Smooth muscle cell (in vitro differentiated cells): ENCODE results near the gene PLEKHN1. TPM values are rescaled to one million over a fixed set of nuclear protein-coding genes. Genes with fewer than 3 reads are reported as not detected.
"Not testable (repeated sequence)": the region's sequence is repeated elsewhere in the genome, so short reads cannot be mapped to it uniquely, and the experiment has no call there.

Experiments
- DNase-seq: peaks from one replicate; lab custom pipeline; 2025; ENCODE audit not compliant: unreplicated experiment; lab: John Stamatoyannopoulos, UW
- H2AFZ ChIP-seq: fragments of 200-600 bp; sonication (generic); 2 replicates; pipeline ENCODE4 v1.6.0; 2016; ENCODE audit warnings: antibody characterized with exemption, low read depth, mild to moderate bottlenecking
- H3F3A ChIP-seq: fragments of 200-600 bp; sonication (generic); 2 replicates; pipeline ENCODE4 v1.6.0; 2017; ENCODE audit warnings: antibody characterized with exemption, low read depth
- H3K27ac ChIP-seq: fragments of 200-600 bp; sonication (generic); 2 replicates; pipeline ENCODE4 v1.5.1; 2016; ENCODE audit warnings: low read depth, mild to moderate bottlenecking
- H3K27me3 ChIP-seq: fragments of 200-600 bp; sonication (generic); 2 replicates; pipeline ENCODE4 v1.6.1; 2016; ENCODE audit warnings: low read depth, mild to moderate bottlenecking
- H3K36me3 ChIP-seq: fragments of 200-600 bp; sonication (generic); 2 replicates; pipeline ENCODE4 v1.5.1; 2016; ENCODE audit warnings: low read depth
- H3K4me1 ChIP-seq: fragments of 200-600 bp; sonication (generic); 2 replicates; pipeline ENCODE4 v1.5.1; 2016; ENCODE audit warnings: low read depth
- H3K4me2 ChIP-seq: fragments of 200-600 bp; sonication (generic); 2 replicates; pipeline ENCODE4 v1.6.0; 2016; ENCODE audit warnings: mild to moderate bottlenecking
- H3K4me3 ChIP-seq: fragments of 200-600 bp; sonication (generic); 2 replicates; pipeline ENCODE4 v1.5.1; 2016; ENCODE audit warnings: mild to moderate bottlenecking
- H3K79me2 ChIP-seq: fragments of 200-600 bp; sonication (generic); 2 replicates; pipeline ENCODE4 v1.6.0; 2016; ENCODE audit warnings: low read depth, mild to moderate bottlenecking
- H3K9ac ChIP-seq: fragments of 200-600 bp; sonication (generic); 2 replicates; pipeline ENCODE4 v1.6.0; 2016; ENCODE audit warnings: low read depth
- H3K9me3 ChIP-seq: fragments of 200-600 bp; sonication (generic); replicated peaks from 2 replicates; pipeline ENCODE4 v1.5.1; 2016; ENCODE audit warnings: low read depth
- H4K20me1 ChIP-seq: fragments of 200-600 bp; sonication (generic); 2 replicates; pipeline ENCODE4 v1.6.0; 2016; ENCODE audit warnings: low read depth
- CTCF ChIP-seq: fragments of 200-600 bp; sonication (generic); IDR thresholded peaks from 2 replicates; pipeline ENCODE4 v1.5.1; 2017; ENCODE audit warnings: borderline replicate concordance, mild to moderate bottlenecking, antibody characterized with exemption; ENCODE audit not compliant: insufficient read depth, poor library complexity, severe bottlenecking
- WGBS: methylation state at CpG from one replicate; pipeline ENCODE4 v1.1.7; 2016; ENCODE audit warnings: low lambda C conversion rate; 5-methylcytosine and 5-hydroxymethylcytosine counted together
- polyA plus RNA-seq: library from polyadenylated mRNA; unstranded; fragments of >200 nt; fragmentation: Nextera tagmentation; extraction: Ambion mirVana; gene quantifications from 2 replicates; pipeline ENCODE4 v1.2.1, GENCODE V29; 2016
- total RNA-seq: library from RNA; depleted of rRNA; stranded (reverse); fragments of >200 nt; gene quantifications from 2 replicates; pipeline ENCODE4 v1.2.3, GENCODE V29; 2014

Gene PLEKHN1
- total and polyA plus RNA-seq, 2 experiments from 2014 or later = 2.6 to 5.2 TPM

- Histone ChIP-seq H3K79me2 (no peaks in the 10 kb centered on the region), H4K20me1 (no peaks in the 10 kb centered on the region), H3K36me3 (no peaks in the 10 kb centered on the region), H3K9ac (no peak overlapping the region), H3K9me3 (no peaks in the 10 kb centered on the region), H3K27me3 (peaks cover 5% of the 10 kb centered on the region), H3K4me2 (no peak overlapping the region), H2AFZ (no peak overlapping the region), H3K4me1 (no peaks in the 10 kb centered on the region), H3K4me3 (no peak overlapping the region), H3K27ac (no peak overlapping the region), H3F3A (no peaks in the 10 kb centered on the region)
- WGBS = 79% methylated on average over 7 of the region's 9 CpGs
- no peak for TF ChIP-seq CTCF
- DNase-seq = no peak
Measured at GRCh38 chr1:975365-975764, 9.1 kb downstream of the PLEKHN1 start.

GRCh38 chr1:975896-976683, 9.8 kb downstream of the PLEKHN1 start:
- no peak overlapping the region for H3K9ac ChIP-seq
- WGBS = 7% methylated on average over 35 of the region's 40 CpGs
- no peaks in the 10 kb centered on the region for H3F3A ChIP-seq
- no peaks in the 10 kb centered on the region for H3K36me3 ChIP-seq
- H3K9me3 ChIP-seq = no peaks in the 10 kb centered on the region
- H3K27ac ChIP-seq = no peak overlapping the region
- H3K4me3 ChIP-seq = peak overlapping the region; percentile 21
- peak overlapping the region; percentile 78 for H3K4me2 ChIP-seq
- DNase-seq = peak; percentile 33
- H2AFZ ChIP-seq = no peak overlapping the region
- H4K20me1 ChIP-seq = no peaks in the 10 kb centered on the region
- no peaks in the 10 kb centered on the region for H3K4me1 ChIP-seq
- TF ChIP-seq CTCF = peak; percentile 48
- H3K27me3 ChIP-seq = no peaks in the 10 kb centered on the region
- no peaks in the 10 kb centered on the region for H3K79me2 ChIP-seq

- WGBS = 93% methylated on average over 3 of the region's 39 CpGs
- H3K4me2 ChIP-seq, H3K27ac ChIP-seq, H4K20me1 ChIP-seq, DNase-seq, H3K4me3 ChIP-seq, H3K9ac ChIP-seq, H3K79me2 ChIP-seq, H3K4me1 ChIP-seq, H3K27me3 ChIP-seq, H3K9me3 ChIP-seq, H2AFZ ChIP-seq, H3F3A ChIP-seq, H3K36me3 ChIP-seq: not testable (repeated sequence)
Measured at GRCh38 chr1:976791-977190, 10.5 kb downstream of the PLEKHN1 start.

GRCh38 chr1:978069-978834, 12.0 kb downstream of the PLEKHN1 start:
- DNase-seq = no peak
- no peaks in the 10 kb centered on the region for H3K4me1 ChIP-seq
- H3K4me3 ChIP-seq = no peak overlapping the region
- H3F3A ChIP-seq = no peaks in the 10 kb centered on the region
- no peak overlapping the region for H2AFZ ChIP-seq
- no peak overlapping the region for H3K27ac ChIP-seq
- TF ChIP-seq CTCF = no peak
- peaks cover 8% of the 10 kb centered on the region for H3K27me3 ChIP-seq
- H3K79me2 ChIP-seq = no peaks in the 10 kb centered on the region
- no peaks in the 10 kb centered on the region for H3K9me3 ChIP-seq
- H3K4me2 ChIP-seq = no peak overlapping the region
- 92% methylated on average over 31 of the region's 44 CpGs for WGBS
- no peaks in the 10 kb centered on the region for H3K36me3 ChIP-seq
- no peaks in the 10 kb centered on the region for H4K20me1 ChIP-seq
- H3K9ac ChIP-seq = no peak overlapping the region
